HepG2 (cell line): ENCODE measurements around the gene SUCLG2. TPM values are rescaled to one million over a fixed set of nuclear protein-coding genes. Genes with fewer than 3 reads are reported as not detected.
"Not testable (repeated sequence)": the region's sequence is repeated elsewhere in the genome, so short reads cannot be mapped to it uniquely, and the experiment has no call there.

ENCODE experiments used
- ATAC-seq: fragments of 200-7000 bp; cut with Tn5 transposase; 3 replicates; pipeline ENCODE4 v1.9.1; 2020; ENCODE audit warnings: mild to moderate bottlenecking, moderate library complexity
- BruUV-seq: library from RNA; stranded (reverse); fragments of 400-500 nt; replicated peaks from 2 replicates; lab custom pipeline; 2021; lab: Mats Ljungman, UMichigan
- CTCF ChIA-PET: fragments of 300-600 bp; formaldehyde crosslinking; extraction: SDS; loops from one replicate; lab custom pipeline; 2021; ENCODE audit warnings: low total read pairs, inconsistent platforms, low intra/inter-chr PET ratio; lab: Yijun Ruan, JAX
- POLR2A ChIA-PET: fragments of 350-600 bp; sonication (Branson Sonifier 250); formaldehyde crosslinking; loops from one replicate; lab custom pipeline; 2020; ENCODE audit warnings: antibody characterized with exemption, inconsistent platforms; lab: Yijun Ruan, JAX
- DNase-seq: peaks from one replicate; pipeline ENCODE4 v3.0.0-alpha.2; 2015; ENCODE audit warnings: low spot score
- FAIRE-seq: peaks from 3 replicates; lab custom pipeline; 2011; peaks lifted over from hg19 to GRCh38; lab: Jason Lieb, UNC
- H2AFZ ChIP-seq: one replicate; pipeline ENCODE4 v1.6.1; 2011; ENCODE audit warnings: low read length, inconsistent platforms
- H3K27ac ChIP-seq: fragments of 300-600 bp; 3 replicates; pipeline ENCODE4 v1.8.0; 2011; ENCODE audit warnings: mixed run types, mild to moderate bottlenecking, mixed read lengths, low read length, inconsistent platforms; ENCODE audit not compliant: insufficient read depth; ENCODE audit errors: extremely low read length
- H3K27me3 ChIP-seq, 2 experiments: fragments of 200-600 bp in 1 of 2; 2 replicates in 1 of 2; 3 replicates in 1 of 2; pipeline versions ENCODE4 v1.6.0 to v1.8.0; 2011; ENCODE audit warnings: low read length in 2 of 2, mild to moderate bottlenecking in 2 of 2, moderate library complexity in 2 of 2, inconsistent platforms in 1 of 2; ENCODE audit not compliant: insufficient read depth in 2 of 2, control insufficient read depth in 1 of 2
- H3K36me3 ChIP-seq, 2 experiments: fragments of 200-600 bp in 1 of 2; replicated peaks in 1 of 2; 2 replicates in 1 of 2; 3 replicates in 1 of 2; pipeline versions ENCODE4 v1.5.1 to v1.8.0; 2011; ENCODE audit warnings: low read length in 2 of 2, inconsistent platforms in 1 of 2; ENCODE audit not compliant: insufficient read depth in 2 of 2, control insufficient read depth in 1 of 2
- H3K4me1 ChIP-seq: 2 replicates; pipeline ENCODE4 v1.5.1; 2012; ENCODE audit warnings: low read length, inconsistent platforms; ENCODE audit not compliant: insufficient read depth
- H3K4me2 ChIP-seq: 2 replicates; pipeline ENCODE4 v1.6.0; 2011; ENCODE audit warnings: low read depth, low read length, inconsistent platforms
- H3K4me3 ChIP-seq, 3 experiments: fragments of 200-600 bp in 1 of 3; sonication (generic), shearing (Covaris generic) in 1 of 3; replicated peaks in 1 of 3; 2 replicates each; pipeline ENCODE4 v1.5.1; 2011 to 2016; ENCODE audit warnings: low read length in 3 of 3, inconsistent platforms in 2 of 3, low read depth in 2 of 3, mild to moderate bottlenecking in 2 of 3, control low read depth in 1 of 3, mixed read lengths in 1 of 3; ENCODE audit not compliant: insufficient read depth in 1 of 3
- H3K79me2 ChIP-seq: one replicate; pipeline ENCODE4 v1.6.1; 2011; ENCODE audit warnings: low read length, inconsistent platforms; ENCODE audit not compliant: insufficient read depth
- H3K9ac ChIP-seq: 2 replicates; pipeline ENCODE4 v1.6.0; 2011; ENCODE audit warnings: mild to moderate bottlenecking, low read depth, low read length, inconsistent platforms; ENCODE audit not compliant: insufficient read depth
- H3K9me3 ChIP-seq: 2 replicates; pipeline ENCODE4 v1.5.1; 2012; ENCODE audit warnings: mild to moderate bottlenecking, low read length
- H4K20me1 ChIP-seq: 2 replicates; pipeline ENCODE4 v1.6.0; 2011; ENCODE audit warnings: inconsistent platforms, mild to moderate bottlenecking, low read length, moderate library complexity; ENCODE audit not compliant: insufficient read depth
- EZH2 ChIP-seq: conservative IDR thresholded peaks from 2 replicates; pipeline ENCODE4 v1.6.1; 2012; ENCODE audit warnings: mild to moderate bottlenecking, low read depth, low read length, moderate library complexity
- IRF9 ChIP-seq: sonication (generic); formaldehyde crosslinking; IDR thresholded peaks from 2 replicates; pipeline ENCODE4 v1.8.0; 2022; ENCODE audit warnings: missing genetic modification reagents, mild to moderate bottlenecking, borderline replicate concordance
- MEIS1 ChIP-seq: sonication (generic); formaldehyde crosslinking; IDR thresholded peaks from 2 replicates; pipeline ENCODE4 v1.9.0; 2021; ENCODE audit warnings: mild to moderate bottlenecking, missing genetic modification reagents, moderate library complexity, borderline replicate concordance
- NAIF1 ChIP-seq: sonication (generic); formaldehyde crosslinking; IDR thresholded peaks from 2 replicates; pipeline ENCODE4 v1.5.0; 2020; ENCODE audit warnings: mild to moderate bottlenecking, missing genetic modification reagents, borderline replicate concordance
- NFE2 ChIP-seq: sonication (generic); formaldehyde crosslinking; IDR thresholded peaks from 2 replicates; pipeline ENCODE4 v1.4.0; 2020; ENCODE audit warnings: missing genetic modification reagents
- PAF1 ChIP-seq: IDR thresholded peaks from 2 replicates; pipeline ENCODE4 v1.6.1; 2016; ENCODE audit warnings: missing genetic modification reagents, missing compliant biosample characterization
- ZNF101 ChIP-seq: sonication (generic); formaldehyde crosslinking; IDR thresholded peaks from 2 replicates; pipeline ENCODE4 v1.4.0; 2020; ENCODE audit warnings: mild to moderate bottlenecking, low read depth, missing genetic modification reagents, borderline replicate concordance
- ZNF20 ChIP-seq: sonication (generic); formaldehyde crosslinking; IDR thresholded peaks from 2 replicates; pipeline ENCODE4 v1.4.0; 2020; ENCODE audit warnings: mild to moderate bottlenecking, moderate library complexity, missing genetic modification reagents
- ZNF333 ChIP-seq: sonication (generic); formaldehyde crosslinking; IDR thresholded peaks from 2 replicates; pipeline ENCODE4 v1.4.0; 2020; ENCODE audit warnings: mild to moderate bottlenecking, missing genetic modification reagents, borderline replicate concordance
- ZNF451 ChIP-seq: sonication (generic); formaldehyde crosslinking; IDR thresholded peaks from 2 replicates; pipeline ENCODE4 v1.5.0; 2020; ENCODE audit warnings: mild to moderate bottlenecking, missing genetic modification reagents
- ZNF777 ChIP-seq: sonication (generic); formaldehyde crosslinking; IDR thresholded peaks from 2 replicates; pipeline ENCODE4 v1.4.0; 2020; ENCODE audit warnings: missing genetic modification reagents
- ZNF878 ChIP-seq: sonication (generic); formaldehyde crosslinking; IDR thresholded peaks from 2 replicates; pipeline ENCODE4 v1.8.1; 2023; ENCODE audit warnings: mild to moderate bottlenecking, missing genetic modification reagents, moderate library complexity
- WGBS: methylation state at CpG from one replicate; pipeline ENCODE4 v1.1.6; 2017; ENCODE audit warnings: low lambda C conversion rate; 5-methylcytosine and 5-hydroxymethylcytosine counted together
- in situ Hi-C: cut with HindIII; loops from 2 replicates; pipeline ENCODE4 v1.10.0; 2017; ENCODE audit warnings: low pct_unique_long_range_greater_than_20kb; ENCODE audit not compliant: extremely low pct_ligation_motif_present
- intact Hi-C: fragments of 100-400 bp; cut with micrococcal nuclease; formaldehyde crosslinking; loops from one replicate; pipeline ENCODE4 v1.10.0; 2022; ENCODE audit not compliant: unreplicated experiment
- polyA plus RNA-seq, 8 experiments: library from polyadenylated mRNA; depleted of rRNA in 3 of 8; stranded (reverse) in 7 of 8; unstranded in 1 of 8; fragments of >200 nt; fragmentation: Illumina TruSeq in 4 of 8; extraction: Trizol in 4 of 8; gene quantifications; 2 replicates each; pipeline versions ENCODE4 v1.2.1 to v1.2.3, GENCODE V29; 2011 to 2016; ENCODE audit warnings: low read depth in 4 of 8, missing spikeins in 1 of 8, mixed read lengths in 1 of 8; ENCODE audit not compliant: insufficient read depth in 1 of 8
- total RNA-seq, 5 experiments: library from RNA; depleted of rRNA; stranded (reverse); fragments of >200 nt; fragmentation: Illumina TruSeq; extraction: Trizol; gene quantifications; 2 replicates each; pipeline ENCODE4 v1.2.3, GENCODE V29; 2016; ENCODE audit warnings: low read depth in 1 of 5

The SUCLG2 gene
- total and polyA plus RNA-seq, 2 of the 13 experiments (the other 11 are each of a cell fraction or from before 2014, with no cell fraction given): 21.4 to 64.9 TPM

GRCh38 chr3:67584608-67585007 is 69.8 kb downstream of the SUCLG2 start:
- H3K79me2 ChIP-seq, H3K9me3 ChIP-seq, CTCF ChIA-PET, FAIRE-seq, POLR2A ChIA-PET, H4K20me1 ChIP-seq, H3K9ac ChIP-seq, H3K27ac ChIP-seq, H3K4me1 ChIP-seq, ATAC-seq, BruUV-seq, H3K4me2 ChIP-seq, H3K36me3 ChIP-seq, H3K27me3 ChIP-seq, H3K4me3 ChIP-seq, DNase-seq, intact Hi-C loops, H2AFZ ChIP-seq: not testable (repeated sequence)
- in situ Hi-C loops: loop anchor here (25.0 kb wide), 1 partner anchor 203 kb away; no protein-coding TSS in a partner anchor
- 90% methylated on average over 3 of the region's 3 CpGs for WGBS

- no TSS peak for BruUV-seq
Observed at GRCh38 chr3:67580430-67581000, 73.9 kb downstream of the SUCLG2 start.

More at GRCh38 chr3:67580430-67581000, 73.9 kb downstream of the SUCLG2 start:
- intact Hi-C loops (no loop called here), in situ Hi-C loops (loop anchor here (25.0 kb wide), 1 partner anchor 207 kb away; no protein-coding TSS in a partner anchor)
- ATAC-seq (no peak), FAIRE-seq (no peak), DNase-seq (no peak)
- Histone ChIP-seq H3K36me3 (0 out of 5 replicates have a peak, but pooled peaks cover 0 to 6% of the 10 kb centered on the region in 2 experiments), H3K27ac (no peak overlapping the region), H3K79me2 (peaks cover 2% of the 10 kb centered on the region), H3K9me3 (no peaks in the 10 kb centered on the region), H3K27me3 (no peaks in the 10 kb centered on the region), H3K4me2 (no peak overlapping the region), H4K20me1 (no peaks in the 10 kb centered on the region)
- POLR2A ChIA-PET: no interaction called here
- WGBS: 94% methylated on average over 6 of the region's 6 CpGs
- TF ChIP-seq ZNF777 (CRISPR knock-in tag) (no peak), ZNF451 (CRISPR knock-in tag) (no peak), NAIF1 (CRISPR knock-in tag) (no peak), ZNF20 (CRISPR knock-in tag) (no peak), ZNF878 (CRISPR knock-in tag) (no peak), ZNF333 (CRISPR knock-in tag) (no peak), ZNF101 (CRISPR knock-in tag) (no peak), IRF9 (CRISPR knock-in tag) (no peak), NFE2 (CRISPR knock-in tag) (no peak), MEIS1 (CRISPR knock-in tag) (no peak), PAF1 (CRISPR knock-in tag) (no peak), EZH2 (no peak)
- TF ChIP-seq, all 625 proteins: peak for 0
- Histone ChIP-seq H3K9ac (no peak overlapping the region), H2AFZ (no peak overlapping the region), H3K4me1 (no peaks in the 10 kb centered on the region), H3K4me3 (no peak overlapping the region)
- CTCF ChIA-PET: no interaction called here
